HG03342 (cell line): Measurements from ENCODE around the gene SPAG9.
"Not testable (repeated sequence)": the region's sequence is repeated elsewhere in the genome, so short reads cannot be mapped to it uniquely, and the experiment has no call there.

Experiments
- ATAC-seq: cut with Tn5 transposase; IDR thresholded peaks from one replicate; pipeline ENCODE4 v1.9.1; 2021; ENCODE audit warnings: mild to moderate bottlenecking, moderate library complexity; ENCODE audit not compliant: unreplicated experiment

Gene SPAG9

DNA sequence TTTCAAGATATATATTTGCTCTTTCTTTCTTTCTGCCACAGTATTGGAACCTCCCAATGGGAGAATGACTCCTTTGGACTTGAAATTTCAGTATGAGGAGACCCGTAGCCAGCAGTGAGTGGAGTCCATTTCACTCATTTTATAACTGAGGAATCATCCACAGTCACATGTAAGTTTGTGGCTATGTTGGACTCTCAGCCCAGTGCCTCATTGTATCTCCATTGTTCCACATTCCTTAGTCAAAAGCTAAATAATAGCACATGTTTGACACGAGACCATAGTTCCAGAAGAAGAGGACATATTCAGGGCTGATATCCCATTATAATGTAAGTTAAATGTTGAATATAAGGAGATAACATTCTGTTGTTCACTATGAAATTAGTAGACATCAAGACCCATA is 12.7 kb upstream of the SPAG9 start:
- no peak for ATAC-seq

DNA sequence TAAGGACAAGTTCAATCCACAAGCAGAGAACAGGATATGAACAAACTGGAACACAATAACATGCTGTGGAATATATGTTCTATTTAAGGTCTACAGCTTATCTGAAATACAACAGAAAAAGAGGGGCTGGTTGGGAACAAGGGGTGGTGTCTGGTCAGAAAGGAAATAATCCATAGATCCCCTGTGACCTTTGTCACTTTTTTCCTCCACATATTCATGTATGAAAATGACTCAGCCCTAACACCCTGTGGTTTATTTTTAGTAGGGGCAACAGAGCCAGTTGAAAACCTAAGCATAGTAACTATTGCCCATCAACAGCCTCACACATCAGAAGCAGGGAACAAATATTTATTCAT is 12.3 kb upstream of the SPAG9 start:
- ATAC-seq = peak; percentile 79

DNA sequence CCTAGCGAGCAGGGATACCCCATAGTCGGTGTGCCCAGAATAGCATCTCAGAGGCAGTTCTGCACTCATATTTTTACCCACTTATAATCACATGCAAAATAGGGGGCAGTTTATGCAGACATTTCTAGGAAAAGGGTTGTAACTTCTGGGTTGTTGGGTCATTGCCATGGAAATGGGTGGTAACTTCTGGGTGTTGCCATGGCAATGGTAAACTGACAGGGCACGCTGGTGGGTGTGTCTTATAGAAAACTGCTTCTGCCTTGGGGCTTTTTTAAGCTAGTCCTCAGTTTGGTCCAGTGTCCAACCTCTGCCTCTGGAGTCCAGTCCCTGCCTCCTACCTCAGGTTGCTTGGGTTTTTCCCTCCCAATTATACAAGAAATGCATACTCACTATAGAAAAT is 7.4 kb upstream of the SPAG9 start:
- no peak for ATAC-seq

DNA sequence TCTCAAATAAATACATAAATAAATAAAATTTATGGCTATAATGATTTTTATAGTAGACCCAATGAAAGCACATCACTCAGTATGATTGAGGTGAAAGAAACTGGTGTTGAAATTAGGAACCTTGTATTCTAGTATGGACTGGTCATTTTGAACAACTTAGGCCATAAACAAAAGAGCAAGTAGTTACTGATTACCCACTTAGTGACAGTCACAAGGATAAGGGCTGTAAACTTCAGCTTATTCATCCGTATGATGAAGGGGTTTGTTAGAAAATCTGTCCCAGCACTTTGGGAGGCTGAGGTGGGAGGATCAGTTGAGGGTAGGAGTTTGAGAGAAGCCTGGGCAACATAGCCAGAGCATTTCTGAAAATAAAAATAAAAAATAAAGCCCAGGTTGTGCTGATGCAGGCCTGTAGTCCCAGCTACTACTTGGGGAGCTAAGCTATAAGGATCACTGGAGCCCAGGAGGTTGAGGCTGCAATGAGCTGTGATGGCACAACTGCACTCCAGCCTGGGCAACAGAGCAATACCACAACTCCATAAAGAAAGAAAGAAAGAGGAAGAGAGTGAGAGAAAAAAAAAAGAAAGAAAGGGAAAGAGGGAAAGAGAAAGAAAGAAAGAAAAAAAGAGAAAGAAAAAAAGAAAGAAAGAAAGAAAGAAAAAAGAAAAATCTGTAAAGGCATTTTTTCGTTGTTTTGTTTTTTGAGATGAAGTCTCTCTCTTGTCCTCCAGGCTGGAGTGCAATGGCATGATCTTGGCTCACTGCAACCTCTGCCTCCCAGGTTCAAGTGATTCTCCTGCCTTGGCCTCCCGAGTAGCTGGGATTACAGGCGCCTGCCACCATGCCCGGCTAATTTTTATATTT is 4.2 kb upstream of the SPAG9 start:
- ATAC-seq = no peak

DNA sequence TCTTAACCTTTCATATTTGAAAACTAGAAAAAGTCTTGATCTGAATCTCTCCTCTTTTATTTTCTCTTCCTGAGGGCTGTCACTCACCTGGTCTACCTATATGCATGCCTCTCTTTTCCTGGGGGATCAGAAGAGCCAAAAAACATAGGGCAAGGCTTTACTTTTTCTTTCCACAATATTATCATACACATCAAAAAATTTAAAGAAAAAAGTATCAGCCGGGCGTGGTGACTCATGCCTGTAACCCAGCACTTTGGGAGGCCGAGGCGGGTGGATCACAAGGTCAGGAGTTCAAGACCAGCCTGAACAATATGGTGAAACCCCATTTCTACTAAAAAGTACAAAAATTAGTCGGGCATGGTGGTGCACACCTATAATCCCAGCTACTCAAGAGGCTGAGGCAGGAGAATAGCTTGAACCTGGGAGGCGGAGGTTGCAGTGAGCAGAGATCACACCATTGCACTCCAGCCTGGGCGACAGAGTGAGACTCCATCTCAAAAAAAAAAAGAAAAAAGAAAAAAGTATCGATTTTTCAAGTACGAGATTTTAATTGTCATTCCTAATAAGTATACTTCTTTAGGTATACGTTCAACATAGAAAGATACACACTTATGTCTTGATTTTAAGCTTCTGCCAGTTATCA is 1.9 kb upstream of the SPAG9 start:
- ATAC-seq = not testable (repeated sequence)

DNA sequence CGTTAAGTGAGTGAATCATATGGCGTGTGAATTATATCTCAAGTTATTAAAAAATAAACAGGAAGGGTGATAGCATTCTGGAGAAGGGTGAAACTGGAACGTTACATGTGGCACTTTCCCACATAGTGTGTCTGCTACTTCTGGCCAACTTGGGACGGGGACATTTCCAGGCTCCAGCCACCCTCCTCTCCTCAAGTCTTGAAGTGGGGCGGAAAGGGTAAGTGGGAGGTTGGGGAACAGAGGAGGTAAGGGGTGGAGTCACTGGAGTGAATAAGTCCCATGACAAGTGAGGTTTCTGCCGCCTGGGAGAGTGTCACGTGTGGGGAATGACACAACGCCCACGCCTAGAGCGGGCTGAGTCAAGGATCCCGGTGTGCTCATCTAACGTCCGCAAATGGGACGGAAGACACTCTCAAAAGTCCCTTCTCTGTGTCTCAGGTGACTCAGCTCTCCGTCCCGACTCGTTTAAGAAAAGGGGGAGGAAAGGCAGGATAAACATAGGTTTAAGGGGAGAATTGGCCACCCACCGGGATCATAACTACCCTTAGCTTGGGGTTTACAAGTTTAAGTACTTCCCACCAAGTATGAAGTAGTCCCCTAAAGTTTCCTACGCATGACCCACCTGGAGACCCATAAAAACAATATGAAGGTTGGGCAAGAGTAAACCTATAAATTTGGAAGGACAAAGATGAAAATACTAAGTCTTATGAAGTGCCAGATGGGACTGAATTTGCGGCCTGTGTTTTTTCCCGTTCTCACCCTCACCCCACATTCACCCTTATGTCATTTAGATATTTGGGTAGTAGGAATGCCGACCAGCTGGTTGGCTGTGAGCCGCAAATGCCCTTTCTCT is 1.2 kb upstream of the SPAG9 start:
- ATAC-seq = peak; percentile 43

DNA sequence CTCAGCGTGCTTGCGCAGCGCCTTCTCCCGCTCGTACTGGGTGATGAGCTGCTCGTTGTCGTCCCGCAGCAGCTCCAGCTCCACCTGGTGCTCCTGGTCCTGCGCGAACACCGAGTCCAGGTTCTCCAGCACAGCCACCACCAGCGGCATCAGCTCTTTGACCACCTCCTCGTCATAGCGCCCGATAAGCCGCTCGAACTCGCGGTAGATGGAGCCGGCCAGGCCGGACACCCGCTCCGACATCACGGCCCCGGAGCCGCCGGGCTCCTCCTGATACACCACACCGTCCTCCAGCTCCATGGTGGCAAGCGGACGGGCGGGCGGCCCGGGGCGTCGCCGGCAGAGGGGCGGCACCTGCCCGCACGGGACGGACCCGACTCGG is 320 bp downstream of the SPAG9 start:
- ATAC-seq = peak; percentile 28

DNA sequence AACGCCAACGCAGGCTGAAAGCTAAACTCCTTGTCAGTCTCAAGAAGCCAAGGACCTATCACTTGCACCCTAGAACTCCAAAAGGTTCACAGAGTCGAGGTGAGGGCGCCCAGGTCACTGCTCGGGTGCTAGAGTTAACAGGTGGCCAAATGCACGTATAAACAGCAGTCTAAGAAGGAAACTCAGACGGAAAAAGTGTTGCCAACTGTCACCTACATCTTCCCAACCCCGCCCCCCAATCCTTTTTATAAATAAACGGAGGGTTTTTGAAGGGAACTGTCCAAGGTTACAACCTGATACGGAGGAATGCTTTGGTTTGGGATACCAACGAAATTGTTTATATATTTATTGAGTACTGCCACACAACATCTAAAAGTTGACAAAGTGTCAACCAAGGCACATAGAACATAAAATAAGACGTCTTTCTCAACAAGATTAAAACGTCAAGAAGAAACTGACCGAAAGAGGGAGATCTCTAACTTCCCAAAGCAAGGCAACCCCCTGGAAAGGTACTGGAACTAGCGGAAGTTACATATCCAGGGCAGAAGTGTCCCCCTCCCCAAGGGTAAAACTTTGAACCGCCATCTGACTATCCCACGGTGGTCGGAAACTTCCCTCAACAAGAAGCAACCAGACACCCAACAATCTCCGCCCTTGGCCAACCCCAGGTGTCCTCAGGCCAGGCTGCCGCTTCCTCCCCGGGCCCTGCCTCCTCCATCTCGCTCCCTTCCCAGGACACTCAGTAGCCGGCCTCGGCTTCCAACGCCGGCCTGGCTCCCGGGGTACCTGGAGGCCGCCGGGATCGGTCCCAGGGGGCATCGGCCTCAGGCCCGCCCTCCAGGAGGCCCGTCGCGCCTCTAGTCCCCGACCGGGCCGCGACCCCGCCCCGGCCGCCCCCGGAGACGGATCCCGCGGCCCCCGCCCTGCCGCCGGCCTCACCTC is 982 bp downstream of the SPAG9 start:
- peak; percentile 24 for ATAC-seq

DNA sequence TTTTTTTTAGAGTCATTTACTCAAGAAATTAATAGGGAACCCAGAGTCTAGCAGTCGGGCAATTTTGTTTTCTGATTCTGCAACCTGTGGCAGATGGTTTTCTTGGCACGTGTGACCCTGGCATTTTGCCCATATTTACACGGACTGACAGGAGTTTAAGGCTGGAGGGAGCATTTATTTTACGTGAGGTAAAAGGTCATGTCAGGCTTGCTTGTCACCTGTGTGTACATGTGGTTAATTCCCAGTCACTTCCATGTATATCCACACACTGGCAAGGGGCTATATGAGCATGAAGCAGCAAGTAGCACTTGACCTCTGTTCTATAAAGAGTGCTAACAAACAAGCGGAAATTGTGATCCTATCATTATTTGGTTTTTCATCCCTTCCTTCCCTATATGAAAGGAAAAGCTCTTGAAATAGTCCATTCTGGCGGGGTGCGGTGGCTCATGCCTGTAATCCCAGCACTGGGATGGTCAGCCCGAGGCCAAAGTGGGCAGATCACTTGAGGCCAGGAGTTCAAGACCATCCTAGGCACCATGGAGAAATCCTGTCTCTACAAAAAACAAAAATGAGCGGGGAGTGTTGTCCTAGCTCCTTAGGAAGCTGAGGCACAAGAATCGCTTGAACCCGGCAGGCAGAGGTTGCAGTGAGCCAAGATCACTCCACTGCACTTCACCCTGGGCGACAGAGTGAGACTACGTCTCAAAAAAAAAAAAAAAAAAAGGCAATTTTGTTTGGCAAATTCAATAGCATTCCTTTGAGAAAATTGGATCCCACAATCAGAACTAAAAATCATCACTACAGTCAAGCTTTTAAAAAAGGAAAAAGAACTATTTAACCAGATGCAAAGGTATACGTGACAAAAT is 2.1 kb downstream of the SPAG9 start:
- no peak for ATAC-seq

DNA sequence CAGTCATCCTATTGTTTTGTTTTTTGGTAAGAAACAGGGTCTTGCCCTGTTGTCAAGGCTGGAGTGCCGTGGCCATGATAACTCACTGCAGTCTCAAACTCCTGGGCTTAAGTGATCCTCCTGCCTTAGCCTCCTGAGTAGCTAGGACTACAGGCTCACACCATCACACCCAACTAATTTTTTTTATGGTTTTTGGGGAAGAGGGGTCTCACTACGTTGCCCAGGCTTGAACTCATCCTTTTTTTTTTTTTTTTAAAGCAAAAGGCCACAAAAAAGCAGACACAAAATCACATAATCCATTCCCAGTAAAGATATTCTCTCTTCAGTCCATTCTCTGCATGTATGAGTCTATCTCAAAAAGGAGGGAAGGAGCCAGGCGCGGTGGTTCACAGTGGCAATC is 5.5 kb downstream of the SPAG9 start:
- ATAC-seq = no peak

DNA sequence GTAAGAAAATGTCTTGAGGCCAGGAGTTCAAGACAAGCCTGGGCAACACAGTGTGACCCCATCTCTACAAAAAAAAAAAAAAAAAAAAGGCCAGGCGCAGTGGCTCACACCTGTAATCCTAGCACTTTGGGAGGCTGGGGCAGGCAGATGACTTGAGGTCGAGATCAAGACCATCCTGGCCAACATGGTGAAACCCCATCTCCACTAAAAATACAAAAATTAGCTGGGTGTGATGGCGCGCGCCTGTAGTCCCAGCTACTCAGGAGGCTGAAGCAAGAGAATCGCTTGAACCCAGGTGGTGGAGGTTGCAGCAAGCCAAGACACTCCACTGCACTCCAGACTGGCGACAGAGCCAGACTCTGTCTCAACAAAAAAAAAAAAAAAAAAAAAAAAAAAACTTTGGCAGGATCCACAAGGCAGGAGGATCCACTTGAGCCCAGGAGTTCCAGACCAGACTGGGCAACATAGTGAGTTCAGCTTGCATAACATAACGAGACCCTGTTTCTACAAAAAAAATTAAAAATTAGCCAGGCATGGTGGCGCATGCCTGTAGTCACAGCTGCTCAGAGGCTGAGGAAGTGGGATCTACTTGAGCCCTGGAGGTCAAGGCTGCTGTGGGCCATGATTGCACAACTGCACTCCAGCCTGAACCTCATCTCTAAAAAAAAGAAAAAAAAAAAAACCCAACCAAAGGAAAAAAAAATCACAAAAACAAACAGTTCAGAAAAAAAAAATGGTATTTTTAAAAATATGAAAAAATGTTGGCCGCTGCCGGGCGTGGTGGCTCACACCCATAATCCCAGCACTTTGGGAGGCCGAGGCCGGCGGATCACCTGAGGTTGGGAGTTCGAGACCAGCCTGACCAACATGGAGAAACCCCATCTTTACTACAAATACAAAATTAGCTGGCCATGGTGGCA is 8.1 kb downstream of the SPAG9 start:
- ATAC-seq = not testable (repeated sequence)

DNA sequence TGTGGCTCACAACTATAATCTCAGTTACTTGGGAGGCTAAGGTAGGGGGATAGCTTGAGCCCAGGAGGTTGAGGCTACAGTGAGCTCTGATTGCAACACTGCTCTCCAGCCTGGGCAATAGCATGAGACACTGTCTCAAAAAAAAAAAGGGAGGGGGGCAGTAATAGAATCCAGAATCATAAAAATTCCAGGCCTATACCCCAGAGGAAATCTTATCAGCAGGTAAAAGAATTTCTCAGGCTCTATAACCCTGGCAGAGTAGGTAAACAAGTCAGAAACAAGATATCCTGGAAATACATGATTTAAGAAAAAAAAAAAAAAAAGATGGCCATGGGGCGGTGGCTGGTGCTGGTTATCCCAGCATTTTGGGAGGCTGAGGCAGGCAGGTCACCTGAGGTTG is 12.9 kb downstream of the SPAG9 start:
- no peak for ATAC-seq

DNA sequence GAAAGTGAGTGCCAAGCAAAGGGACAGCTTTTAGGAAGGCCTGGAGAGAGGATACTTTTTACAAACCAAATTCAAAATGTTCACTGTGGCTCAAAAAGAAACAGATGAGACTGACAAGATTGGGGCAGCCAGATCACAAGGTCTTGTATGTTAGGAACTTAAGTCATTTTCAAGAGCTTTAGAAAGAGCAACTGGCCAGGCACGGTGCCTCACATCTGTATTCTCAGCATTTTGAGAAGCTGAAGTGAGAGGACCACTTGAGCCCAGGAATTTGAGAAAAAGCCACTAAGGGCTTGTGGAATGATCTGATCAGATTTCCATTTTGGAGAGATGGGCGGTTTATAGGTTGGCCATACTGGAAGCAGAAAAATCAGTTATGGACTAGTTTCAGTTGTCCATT is 17.2 kb downstream of the SPAG9 start:
- no peak for ATAC-seq

DNA sequence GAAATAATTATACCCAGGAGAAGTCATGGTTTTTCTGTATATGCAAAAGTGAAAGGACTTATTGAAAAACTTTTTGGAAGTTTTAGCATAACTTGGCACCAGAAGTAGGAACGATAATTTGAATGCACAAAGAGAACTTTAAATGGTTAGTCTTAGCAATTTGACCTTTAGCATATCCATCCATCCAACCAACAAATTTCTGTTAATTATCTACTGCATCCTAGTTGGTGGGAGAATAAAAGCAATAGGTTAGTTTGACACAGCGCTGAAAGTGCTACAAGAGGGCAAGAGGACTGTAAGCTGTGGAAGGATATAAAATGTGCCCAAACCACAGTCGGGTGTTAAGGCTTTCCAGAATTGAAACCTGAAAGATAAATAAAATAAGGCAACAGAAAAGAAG is 17.6 kb downstream of the SPAG9 start:
- no peak for ATAC-seq

DNA sequence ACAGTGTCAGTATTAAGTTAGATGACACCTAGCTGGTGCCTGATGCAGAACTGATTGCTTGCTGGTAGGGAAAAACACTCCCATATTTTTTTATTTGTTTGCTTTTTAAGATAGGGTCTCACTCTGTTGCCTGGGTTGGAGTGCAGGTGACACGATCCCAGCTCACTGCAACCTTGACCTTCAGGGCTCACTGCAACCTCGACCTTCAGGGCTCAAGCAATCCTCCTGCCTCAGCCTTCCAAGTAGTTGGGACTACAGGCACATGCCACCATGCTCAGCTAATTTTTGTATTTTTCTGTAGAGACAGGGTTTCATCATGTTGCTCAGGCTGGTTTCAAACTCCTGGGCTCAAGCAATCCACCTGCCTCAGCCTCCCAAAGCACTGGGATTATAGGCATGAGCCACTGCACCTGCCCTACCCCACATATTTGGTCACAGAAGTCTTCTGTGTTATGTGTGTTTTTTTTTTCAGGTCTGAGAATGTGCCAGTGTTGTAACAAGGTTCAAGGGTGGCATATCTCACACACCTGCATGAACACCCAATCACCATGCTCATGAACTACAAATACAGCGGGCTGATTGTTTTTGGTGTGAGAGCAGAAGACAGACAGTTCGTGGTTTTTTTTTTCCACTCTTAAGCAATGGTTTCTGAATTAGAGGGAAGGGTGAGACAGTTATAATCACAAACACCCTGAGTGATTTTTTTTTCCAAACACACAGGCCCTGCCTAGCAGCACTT is 22.8 kb downstream of the SPAG9 start:
- ATAC-seq = no peak

DNA sequence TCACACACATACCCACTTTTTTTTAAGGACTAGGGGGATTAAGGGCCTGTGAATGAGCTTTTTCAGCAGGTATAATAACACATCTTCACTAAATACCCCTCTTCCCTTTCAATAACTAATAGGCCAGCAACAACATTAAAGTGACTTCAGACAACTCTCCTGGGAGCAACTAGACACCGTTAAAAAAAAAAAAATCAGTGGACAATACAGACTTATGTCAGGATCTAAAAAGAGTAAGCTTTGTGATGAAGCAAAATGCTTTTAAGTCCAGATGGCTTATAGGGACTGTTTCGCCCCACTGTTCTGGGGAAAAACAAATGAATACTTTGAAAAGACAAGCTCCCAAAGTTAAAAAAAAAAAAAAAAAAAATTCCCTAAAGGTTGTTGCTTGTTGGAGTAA is 29.0 kb downstream of the SPAG9 start:
- ATAC-seq = no peak

DNA sequence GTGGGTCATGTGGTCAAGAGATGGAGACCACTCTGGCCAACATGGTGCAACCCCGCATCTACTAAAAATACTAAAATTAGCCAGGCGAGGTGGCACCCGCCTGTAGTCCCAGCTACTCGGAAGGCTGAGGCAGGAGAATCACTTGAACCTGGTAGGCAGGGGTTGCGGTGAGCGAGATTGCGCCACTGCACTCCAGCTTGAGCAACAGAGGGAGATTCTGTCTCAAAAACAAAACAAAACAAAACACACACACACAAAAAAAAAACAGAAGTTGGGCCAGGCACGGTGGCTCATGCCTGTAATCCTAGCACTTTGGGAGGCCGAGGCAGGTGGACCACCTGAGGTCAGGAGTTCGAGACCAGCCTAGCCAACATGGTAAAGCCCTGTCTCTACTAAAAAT is 31.8 kb downstream of the SPAG9 start:
- not testable (repeated sequence) for ATAC-seq

DNA sequence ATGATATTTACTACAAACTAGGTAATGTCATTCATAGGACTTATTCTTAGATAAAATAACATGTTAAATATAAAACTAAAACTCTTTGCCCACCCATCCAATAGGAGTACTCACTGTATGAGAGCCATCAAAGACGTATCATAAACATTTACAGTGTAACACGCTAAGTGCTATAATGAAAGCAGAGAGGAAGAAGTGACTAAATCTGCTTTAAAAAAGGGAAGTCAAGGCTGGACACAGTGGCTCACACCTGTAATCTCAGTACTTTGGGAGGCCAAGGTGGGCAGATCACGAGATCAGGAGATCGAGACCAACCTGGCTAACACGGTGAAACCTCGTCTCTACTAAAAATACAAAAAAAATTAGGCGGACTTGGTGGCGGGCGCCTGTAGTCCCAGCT is 32.4 kb downstream of the SPAG9 start:
- ATAC-seq = no peak
